IPS-18c (cell line): ENCODE data around the gene CAPN1.
A peak's percentile ranks its signal among the peaks of the same experiment; 100 is the strongest.

ENCODE experiments used
- H3K4me3 ChIP-seq: 2 replicates; pipeline ENCODE4 v1.7.0; 2013; ENCODE audit warnings: low read depth, mild to moderate bottlenecking, low read length, moderate library complexity; ENCODE audit not compliant: insufficient read depth
- H3K9me3 ChIP-seq: one replicate; pipeline ENCODE4 v1.6.1; 2013; ENCODE audit warnings: mild to moderate bottlenecking, low read length, moderate library complexity; ENCODE audit not compliant: control insufficient read depth, insufficient read depth

Gene CAPN1

DNA sequence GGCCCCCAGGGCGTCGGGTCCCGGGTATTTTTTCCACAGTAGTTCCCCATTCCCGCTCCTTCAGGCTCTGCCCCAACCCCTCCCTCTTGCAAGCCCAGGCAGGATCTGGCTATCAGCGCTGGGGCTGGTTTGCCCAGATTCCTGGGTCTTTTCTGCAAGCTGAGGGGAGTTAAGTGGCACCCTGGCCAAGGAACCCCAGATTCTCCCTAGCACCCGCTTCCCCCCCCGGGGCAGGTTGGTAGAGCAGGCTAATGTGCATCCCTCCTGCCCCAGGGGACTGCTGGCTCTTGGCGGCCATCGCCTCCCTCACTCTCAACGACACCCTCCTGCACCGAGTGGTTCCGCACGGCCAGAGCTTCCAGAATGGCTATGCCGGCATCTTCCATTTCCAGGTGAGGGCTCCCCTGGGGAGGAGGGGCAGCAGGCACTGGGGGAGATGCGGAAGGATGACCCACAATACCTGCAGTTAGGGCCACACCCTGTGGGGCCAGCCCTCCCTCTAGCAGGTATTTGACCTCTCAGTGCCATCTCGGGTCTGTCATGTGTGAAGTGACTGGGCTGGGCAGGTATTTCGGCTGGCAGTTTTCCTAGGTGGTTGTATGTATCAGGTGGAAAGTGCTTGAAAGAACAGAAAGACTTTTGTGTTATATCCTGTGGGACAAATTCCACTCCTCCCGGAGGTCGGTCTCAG lies 1.6 kb downstream of the CAPN1 start:
- peak overlapping the region; percentile 87 for H3K4me3 ChIP-seq
- H3K9me3 ChIP-seq: no peaks in the 10 kb centered on the region

DNA sequence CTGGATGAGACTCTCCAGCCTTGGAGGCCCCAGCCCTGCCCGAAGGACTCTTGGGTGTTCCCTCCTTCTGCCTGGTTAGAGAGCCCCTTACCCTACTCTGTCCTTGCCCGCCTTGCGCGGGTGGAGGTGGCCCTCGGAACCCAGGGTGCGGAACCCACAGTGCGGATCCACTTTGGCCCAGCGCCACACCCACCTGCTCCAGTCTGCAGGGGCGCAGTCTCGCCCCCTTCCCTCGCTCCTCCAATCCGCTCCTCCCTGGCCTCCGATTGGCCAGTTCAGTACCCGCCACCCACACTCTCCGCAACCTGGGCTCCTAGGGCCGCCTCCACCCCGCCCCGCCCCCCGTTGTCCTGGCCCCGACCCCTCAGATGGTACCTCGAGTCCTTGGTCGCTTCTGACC lies 2.4 kb downstream of the CAPN1 start:
- Histone ChIP-seq H3K9me3 (no peaks in the 10 kb centered on the region), H3K4me3 (peak overlapping the region; percentile 87; the same call in 1 of the 2 replicates)

DNA sequence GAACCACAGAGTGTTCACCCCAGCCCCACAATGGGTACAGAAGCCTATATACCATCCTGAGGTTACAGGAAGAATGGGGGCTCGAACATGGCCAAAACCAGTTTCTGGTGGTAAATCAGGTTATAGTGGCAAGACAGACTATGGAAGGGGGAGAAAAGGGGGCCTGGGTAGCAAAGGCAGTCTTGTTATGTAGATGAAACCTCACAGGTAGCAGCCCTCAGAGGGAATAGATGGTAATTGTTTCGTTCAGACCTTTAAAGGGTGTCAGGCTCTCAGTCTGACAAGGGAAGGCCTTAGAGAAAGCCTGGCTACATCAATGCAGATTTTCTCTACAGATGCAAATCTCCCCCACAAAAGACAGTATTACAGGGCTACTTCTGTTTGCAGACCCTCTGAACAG lies 3.4 kb downstream of the CAPN1 start:
- Histone ChIP-seq H3K4me3 (no peak overlapping the region), H3K9me3 (no peaks in the 10 kb centered on the region)

DNA sequence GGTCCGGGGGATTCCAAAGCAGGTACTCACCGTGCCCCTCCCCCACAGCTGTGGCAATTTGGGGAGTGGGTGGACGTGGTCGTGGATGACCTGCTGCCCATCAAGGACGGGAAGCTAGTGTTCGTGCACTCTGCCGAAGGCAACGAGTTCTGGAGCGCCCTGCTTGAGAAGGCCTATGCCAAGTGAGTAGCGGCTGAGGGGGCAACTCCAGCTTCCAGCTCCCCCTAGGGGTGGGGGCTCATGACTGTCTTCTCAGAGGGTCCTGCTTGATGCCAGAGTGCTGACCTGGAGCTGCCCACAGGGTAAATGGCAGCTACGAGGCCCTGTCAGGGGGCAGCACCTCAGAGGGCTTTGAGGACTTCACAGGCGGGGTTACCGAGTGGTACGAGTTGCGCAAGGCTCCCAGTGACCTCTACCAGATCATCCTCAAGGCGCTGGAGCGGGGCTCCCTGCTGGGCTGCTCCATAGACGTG lies 4.2 kb downstream of the CAPN1 start:
- no peak overlapping the region for H3K4me3 ChIP-seq
- no peaks in the 10 kb centered on the region for H3K9me3 ChIP-seq

DNA sequence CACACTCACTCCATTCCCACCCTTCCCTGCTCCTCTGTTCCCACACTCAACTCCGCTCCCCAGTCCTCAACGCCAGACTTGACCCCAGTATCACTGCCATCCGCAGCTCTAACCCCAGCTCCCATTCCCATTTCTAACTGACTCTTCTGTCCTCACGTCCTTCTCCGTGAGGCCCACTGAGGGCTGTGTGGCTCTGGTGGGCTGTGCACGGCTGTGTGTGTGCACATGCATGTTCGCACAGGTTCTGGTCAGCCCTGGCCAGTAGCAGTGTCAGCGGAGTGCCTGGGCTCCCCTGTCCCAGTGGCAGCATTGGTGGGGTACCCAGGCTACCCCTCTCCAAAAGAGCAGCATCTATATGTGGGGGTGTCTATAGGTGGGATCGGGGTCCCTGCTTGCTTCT lies 5.0 kb downstream of the CAPN1 start:
- no peak overlapping the region for H3K4me3 ChIP-seq
- no peaks in the 10 kb centered on the region for H3K9me3 ChIP-seq

DNA sequence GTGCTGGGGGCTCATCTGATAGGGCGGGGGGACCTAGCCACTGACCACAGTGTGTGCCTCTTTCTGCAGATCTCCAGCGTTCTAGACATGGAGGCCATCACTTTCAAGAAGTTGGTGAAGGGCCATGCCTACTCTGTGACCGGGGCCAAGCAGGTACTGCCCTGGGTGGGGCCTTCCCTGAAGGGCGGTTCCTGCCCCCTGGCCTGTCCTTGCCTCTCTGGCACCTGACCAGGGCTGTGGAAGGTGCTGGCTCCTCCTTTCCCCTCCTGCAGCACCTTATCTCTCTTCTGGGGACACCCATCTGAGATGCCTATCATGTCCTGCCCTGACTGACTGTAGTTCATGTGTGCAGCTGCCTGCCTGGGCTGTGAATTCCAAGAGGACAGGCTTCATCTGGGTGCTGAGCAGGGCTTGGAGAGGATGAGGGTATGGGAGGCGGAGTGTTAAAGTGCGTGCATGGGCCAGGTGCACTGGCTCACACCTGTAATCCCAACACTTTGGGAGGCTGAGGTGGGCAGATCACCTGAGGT lies 5.5 kb downstream of the CAPN1 start:
- Histone ChIP-seq H3K9me3 (no peaks in the 10 kb centered on the region), H3K4me3 (no peak overlapping the region)

DNA sequence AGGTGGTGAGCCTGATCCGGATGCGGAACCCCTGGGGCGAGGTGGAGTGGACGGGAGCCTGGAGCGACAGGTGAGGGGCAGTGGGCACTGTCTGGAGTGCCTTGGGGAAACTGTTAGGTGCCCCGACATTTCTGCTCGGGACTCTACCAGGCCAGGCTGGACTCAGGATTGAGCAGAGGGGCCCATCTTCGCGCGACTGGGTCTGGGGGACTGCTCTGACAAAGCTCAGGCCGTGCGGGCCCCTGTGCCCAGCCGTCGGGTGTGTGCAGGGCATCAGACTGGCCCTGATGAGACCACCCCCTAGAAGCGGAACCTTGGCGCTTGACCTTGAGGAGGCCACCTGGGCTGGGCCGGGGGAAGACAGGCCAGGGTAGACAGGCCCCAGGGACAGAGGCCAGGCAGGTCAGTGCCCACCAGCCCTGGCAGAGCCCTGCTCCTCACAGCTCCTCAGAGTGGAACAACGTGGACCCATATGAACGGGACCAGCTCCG lies 6.3 kb downstream of the CAPN1 start:
- no peaks in the 10 kb centered on the region for H3K9me3 ChIP-seq
- no peak overlapping the region for H3K4me3 ChIP-seq

DNA sequence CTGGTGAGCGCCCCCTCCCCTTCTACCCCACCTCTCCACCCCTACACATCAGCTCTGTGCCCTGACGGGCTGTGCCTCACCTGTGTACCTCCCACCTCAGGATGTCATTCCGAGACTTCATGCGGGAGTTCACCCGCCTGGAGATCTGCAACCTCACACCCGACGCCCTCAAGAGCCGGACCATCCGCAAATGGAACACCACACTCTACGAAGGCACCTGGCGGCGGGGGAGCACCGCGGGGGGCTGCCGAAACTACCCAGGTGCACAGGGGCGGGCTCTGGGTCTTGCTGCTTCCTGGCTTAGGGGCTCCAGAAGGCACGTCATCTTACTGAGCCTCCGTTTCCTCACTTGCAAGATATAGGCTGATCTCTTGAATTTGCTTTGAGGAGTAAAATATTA lies 6.8 kb downstream of the CAPN1 start:
- no peaks in the 10 kb centered on the region for H3K9me3 ChIP-seq
- no peak overlapping the region for H3K4me3 ChIP-seq

DNA sequence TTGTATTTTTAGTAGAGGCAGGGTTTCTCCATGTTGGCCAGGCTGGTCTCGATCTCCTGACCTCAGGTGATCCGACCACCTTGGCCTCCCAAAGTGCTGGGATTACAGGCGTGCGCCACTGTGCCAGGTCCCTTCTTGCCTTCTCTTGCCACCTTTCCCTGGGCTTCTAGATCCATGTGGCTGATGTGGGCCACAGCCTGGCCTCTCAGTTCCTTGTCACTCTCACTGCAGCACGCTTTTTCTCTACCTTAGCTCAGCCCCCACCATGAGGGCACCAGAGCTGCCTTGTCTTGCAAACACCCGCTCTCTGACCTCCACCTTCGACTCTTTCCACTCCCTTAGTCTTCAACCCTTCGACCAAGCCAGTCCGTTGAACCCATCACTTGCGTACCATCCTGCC lies 7.5 kb downstream of the CAPN1 start:
- no peaks in the 10 kb centered on the region for H3K9me3 ChIP-seq
- no peak overlapping the region for H3K4me3 ChIP-seq

DNA sequence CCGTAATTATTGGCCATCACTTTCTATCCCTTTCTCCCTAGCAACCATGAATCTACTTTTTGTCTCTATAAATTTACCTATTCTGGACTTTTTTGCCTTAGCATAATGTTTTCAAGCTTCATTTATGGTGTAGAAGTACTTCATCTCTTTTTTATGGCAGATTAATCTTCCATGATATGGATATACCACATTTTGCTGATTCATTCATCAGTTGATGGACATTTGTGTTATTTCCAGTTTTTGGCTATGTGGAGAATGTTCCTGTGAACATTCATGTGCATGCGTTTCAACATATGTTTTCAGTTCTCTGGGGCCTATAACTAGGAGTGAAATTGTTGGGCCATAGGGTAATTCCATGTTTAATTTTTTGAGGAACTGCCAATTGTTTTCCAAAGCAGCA lies 12.8 kb downstream of the CAPN1 start:
- Histone ChIP-seq H3K9me3 (no peaks in the 10 kb centered on the region), H3K4me3 (no peak overlapping the region)

DNA sequence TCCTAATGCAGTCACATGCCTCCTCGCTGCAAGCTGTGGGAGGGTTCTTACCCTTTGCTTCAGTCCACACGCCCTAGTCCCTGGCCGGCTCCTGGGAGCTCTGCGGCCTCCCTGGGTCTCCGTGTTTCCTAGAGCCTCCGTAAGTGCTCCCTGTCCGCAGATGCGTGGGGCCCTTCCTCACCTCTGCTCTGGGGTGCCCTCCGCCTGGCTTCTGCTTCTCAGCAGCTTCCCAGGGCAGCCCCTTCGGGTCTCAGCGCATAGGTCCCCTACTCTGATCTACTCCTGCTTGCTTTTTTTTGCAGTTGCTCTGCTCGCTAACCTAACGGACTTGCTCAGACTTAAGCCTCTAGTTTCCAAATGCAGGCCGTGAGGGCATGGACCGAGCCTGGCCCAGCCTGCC lies 22.4 kb downstream of the CAPN1 start:
- Histone ChIP-seq H3K4me3 (no peak overlapping the region), H3K9me3 (no peaks in the 10 kb centered on the region)

DNA sequence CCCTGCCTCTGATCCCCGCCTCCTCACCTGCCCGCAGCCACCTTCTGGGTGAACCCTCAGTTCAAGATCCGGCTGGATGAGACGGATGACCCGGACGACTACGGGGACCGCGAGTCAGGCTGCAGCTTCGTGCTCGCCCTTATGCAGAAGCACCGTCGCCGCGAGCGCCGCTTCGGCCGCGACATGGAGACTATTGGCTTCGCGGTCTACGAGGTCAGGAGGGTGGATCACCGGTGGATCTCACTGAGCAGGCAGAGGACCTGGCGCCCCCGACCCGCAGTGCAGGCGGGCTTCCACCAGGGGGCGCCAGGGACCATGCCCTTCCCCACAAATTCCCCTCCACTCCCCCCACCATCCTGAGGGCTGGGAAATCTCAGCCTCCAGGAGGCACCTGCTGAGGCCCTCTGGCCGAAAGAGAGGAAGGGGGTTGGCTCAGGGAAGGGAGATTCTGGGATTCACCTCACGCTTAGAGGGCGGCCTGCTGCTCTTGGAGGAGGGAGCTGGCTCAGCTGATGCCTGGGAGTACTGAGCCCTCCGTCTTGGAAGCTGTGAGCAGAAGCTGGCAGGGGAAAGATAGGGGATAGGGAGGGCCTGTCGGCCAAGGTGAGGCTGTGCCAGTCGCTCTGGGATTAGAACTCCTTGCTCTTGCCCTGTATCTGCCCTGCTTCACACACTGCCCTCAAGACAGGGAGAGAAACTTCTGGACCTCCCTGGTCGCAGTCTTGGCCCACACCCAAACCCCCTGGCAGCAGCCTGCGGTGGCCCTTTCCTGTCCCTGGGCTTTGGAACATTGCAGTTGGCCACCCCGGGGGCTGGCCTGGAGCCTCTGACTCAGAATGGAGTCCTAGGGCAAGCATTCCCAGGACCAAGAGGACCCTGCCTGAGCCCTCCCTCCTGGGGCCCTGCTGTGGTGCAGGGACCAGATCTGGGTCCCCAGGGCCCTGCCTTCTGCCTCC lies 23.2 kb downstream of the CAPN1 start:
- H3K4me3 ChIP-seq: no peak overlapping the region

DNA sequence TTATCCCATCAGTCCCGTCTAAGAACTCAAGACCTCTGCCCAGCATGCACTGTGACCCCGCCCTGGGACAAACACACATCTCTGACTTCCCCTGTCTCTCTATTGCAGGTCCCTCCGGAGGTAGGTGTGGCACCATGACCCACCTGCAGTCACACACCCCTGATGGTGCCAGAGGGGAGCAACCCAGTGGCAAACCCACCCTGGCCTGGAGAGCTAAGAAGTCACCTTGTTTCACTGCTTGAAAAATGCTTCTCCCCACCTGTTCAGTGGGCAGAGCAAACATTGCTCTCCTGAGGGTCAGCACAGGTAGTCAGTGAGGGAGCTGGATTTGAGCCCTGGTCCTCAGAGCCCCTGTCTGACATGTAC lies 23.9 kb downstream of the CAPN1 start:
- no peak overlapping the region for H3K4me3 ChIP-seq
- no peaks in the 10 kb centered on the region for H3K9me3 ChIP-seq

More for the DNA sequence above, 23.2 kb downstream of the CAPN1 start:
- no peaks in the 10 kb centered on the region for H3K9me3 ChIP-seq

DNA sequence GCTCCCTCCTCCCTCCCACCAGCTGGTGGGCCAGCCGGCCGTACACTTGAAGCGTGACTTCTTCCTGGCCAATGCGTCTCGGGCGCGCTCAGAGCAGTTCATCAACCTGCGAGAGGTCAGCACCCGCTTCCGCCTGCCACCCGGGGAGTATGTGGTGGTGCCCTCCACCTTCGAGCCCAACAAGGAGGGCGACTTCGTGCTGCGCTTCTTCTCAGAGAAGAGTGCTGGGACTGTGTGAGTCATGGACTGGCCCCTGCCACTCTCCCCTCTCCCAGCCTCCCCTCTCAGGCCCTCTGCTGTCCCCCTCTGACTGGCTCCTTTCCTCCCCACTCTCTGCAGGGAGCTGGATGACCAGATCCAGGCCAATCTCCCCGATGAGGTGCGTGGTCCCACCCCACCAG lies 24.7 kb downstream of the CAPN1 start:
- H3K4me3 ChIP-seq: no peak overlapping the region
- no peaks in the 10 kb centered on the region for H3K9me3 ChIP-seq

DNA sequence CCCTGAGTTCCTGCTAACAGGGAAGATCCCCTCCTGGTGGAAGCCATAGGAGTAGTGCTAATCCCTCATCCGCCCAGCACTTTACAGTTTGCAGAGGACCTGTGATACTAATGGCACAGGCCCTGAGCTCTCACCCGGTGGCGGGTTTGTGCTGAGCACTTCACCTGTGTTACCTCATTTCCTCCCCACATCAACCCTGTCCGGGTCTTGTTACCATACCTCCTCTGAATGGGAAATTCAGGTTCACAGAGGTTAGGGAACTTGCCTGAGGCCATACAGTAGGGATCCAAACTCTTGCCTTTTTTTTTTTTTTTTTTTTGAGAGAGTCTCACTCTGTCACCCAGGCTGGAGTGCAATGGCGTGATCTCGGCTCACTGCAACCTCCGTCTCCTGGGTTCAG lies 25.2 kb downstream of the CAPN1 start:
- no peaks in the 10 kb centered on the region for H3K9me3 ChIP-seq
- no peak overlapping the region for H3K4me3 ChIP-seq

DNA sequence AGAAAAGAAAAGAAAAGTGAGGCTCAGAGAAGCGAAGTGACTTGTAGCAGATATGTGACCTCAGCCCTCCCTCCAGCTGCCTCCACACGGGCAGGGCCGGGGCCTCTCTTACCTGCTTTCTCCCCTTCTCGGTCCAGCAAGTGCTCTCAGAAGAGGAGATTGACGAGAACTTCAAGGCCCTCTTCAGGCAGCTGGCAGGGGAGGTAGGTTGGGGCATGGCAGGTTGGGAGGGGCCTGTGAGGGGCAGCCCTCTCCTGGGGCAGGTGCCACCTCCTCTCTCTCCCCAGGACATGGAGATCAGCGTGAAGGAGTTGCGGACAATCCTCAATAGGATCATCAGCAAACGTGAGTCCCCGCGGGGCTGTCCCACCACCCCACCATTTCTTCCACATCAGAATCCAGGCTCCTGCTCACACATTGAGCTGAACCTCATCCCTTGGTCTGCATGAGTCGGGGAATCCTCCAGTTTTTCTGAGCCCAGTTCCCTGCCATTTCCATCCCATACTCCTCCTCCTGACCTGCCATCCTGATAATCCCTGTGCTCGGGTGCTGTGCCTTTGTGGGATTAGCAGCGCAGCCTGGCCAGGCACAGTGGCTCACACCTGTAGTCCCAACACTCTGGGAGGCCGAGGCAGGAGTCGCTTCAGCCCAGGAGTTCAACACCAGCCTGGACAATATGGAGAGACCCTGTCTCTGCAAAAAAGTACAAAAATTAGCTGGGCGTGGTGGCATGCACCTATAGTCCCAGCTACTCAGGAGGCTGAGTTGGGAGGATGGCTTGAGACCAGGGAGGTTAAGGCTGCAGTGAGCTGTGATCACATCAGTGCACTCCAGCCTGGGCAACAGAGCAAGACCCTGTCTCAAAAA lies 26.4 kb downstream of the CAPN1 start:
- Histone ChIP-seq H3K4me3 (no peak overlapping the region), H3K9me3 (no peaks in the 10 kb centered on the region)
